Bronchial epithelial cell (primary cell): ENCODE results near the gene GOLGB1. TPM values are rescaled to one million over a fixed set of nuclear protein-coding genes. Genes with fewer than 3 reads are reported as not detected.

ENCODE experiments used
- DNase-seq: peaks from one replicate; pipeline ENCODE4 v3.0.0-alpha.2; 2010; ENCODE audit warnings: low read depth
- FAIRE-seq: peaks from 2 replicates; lab custom pipeline; 2011; peaks lifted over from hg19 to GRCh38; lab: Jason Lieb, UNC
- H3K27me3 ChIP-seq: 2 replicates; pipeline ENCODE4 v1.5.1; 2011; ENCODE audit warnings: low read length; ENCODE audit not compliant: control insufficient read depth, insufficient read depth
- H3K36me3 ChIP-seq: 2 replicates; pipeline ENCODE4 v1.5.1; 2011; ENCODE audit warnings: low read length; ENCODE audit not compliant: control insufficient read depth, insufficient read depth
- H3K4me3 ChIP-seq: 2 replicates; pipeline ENCODE4 v1.5.1; 2011; ENCODE audit warnings: mild to moderate bottlenecking, low read depth, low read length, control low read depth
- CTCF ChIP-seq: IDR thresholded peaks from 2 replicates; pipeline ENCODE4 v1.5.1; 2011; ENCODE audit warnings: mild to moderate bottlenecking, moderate library complexity, low read length, control low read depth, inconsistent platforms; ENCODE audit not compliant: insufficient read depth, severe bottlenecking
- total RNA-seq: library from RNA; depleted of rRNA; stranded (reverse); fragments of >200 nt; gene quantifications from 2 replicates; pipeline ENCODE4 v1.2.1, GENCODE V29; 2014

The GOLGB1 gene
- total RNA-seq, 1 donor from 2014 or later, result 30.0 TPM

GRCh38 chr3:121637922-121638321, 111.6 kb downstream of the GOLGB1 start:
- Histone ChIP-seq H3K36me3 (no peaks in the 10 kb centered on the region), H3K27me3 (no peaks in the 10 kb centered on the region), H3K4me3 (no peak overlapping the region)
- DNase-seq, result no peak
- TF ChIP-seq CTCF, result no peak
- FAIRE-seq, result no peak

DNA sequence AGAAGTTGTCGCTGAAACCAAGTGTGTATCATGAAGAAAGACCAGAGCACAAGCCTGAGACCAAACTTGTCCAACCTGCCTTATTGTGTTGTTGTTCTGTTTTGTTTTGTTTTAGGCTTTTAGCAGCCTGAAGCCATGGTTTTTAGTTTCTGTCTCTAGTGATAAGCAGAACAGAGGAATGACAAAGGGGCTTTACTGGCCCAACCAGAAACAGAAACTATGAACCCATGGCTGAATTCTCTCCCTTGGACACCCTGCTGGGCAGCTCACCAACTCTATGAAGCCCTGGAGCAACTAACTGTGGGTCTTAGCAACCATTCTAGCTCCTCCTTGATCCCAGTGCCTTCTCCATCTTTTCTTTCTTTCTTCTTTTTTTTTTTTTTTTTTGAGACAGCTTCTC, 119.2 kb downstream of the GOLGB1 start:
- DNase-seq (no peak), FAIRE-seq (no peak)
- Histone ChIP-seq H3K27me3 (no peaks in the 10 kb centered on the region), H3K4me3 (no peak overlapping the region), H3K36me3 (peaks cover 1% of the 10 kb centered on the region)
- no peak for TF ChIP-seq CTCF

- FAIRE-seq (no peak), DNase-seq (no peak)
- no peak for TF ChIP-seq CTCF
- no peak overlapping the region for H3K4me3 ChIP-seq
- no peaks in the 10 kb centered on the region for H3K27me3 ChIP-seq
- peaks cover 1% of the 10 kb centered on the region for H3K36me3 ChIP-seq
Observed at GRCh38 chr3:121629601-121630000, 119.9 kb downstream of the GOLGB1 start.

GRCh38 chr3:121627622-121628021, 121.9 kb downstream of the GOLGB1 start:
- TF ChIP-seq CTCF, result no peak
- no peaks in the 10 kb centered on the region for H3K27me3 ChIP-seq
- DNase-seq (no peak), FAIRE-seq (no peak)
- H3K36me3 ChIP-seq, result peaks cover 1% of the 10 kb centered on the region
- H3K4me3 ChIP-seq, result no peak overlapping the region

DNA sequence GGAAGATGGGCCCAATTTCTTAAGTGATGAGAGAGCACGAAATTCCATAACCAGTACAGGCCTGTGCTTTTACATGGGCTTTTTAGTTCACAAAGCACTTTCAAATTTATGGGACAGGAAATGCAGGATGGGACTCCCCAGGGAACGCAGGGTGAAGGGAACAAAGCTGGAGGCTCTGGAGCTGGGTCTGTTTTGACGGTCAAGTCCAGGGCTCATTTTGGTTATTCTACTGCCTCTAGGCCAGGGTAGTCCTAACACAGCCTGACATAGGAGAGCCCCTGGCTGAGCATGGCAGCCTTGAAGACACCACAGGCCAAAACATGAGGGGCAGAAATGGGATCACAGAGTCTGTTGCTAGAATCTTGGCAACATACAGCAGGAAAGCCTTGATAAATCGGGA, 122.3 kb downstream of the GOLGB1 start:
- Histone ChIP-seq H3K36me3 (peaks cover under 1% of the 10 kb centered on the region), H3K27me3 (no peaks in the 10 kb centered on the region), H3K4me3 (no peak overlapping the region)
- DNase-seq, result no peak
- FAIRE-seq, result no peak
- TF ChIP-seq CTCF, result no peak

GRCh38 chr3:121626495-121626894, 123.0 kb downstream of the GOLGB1 start:
- no peaks in the 10 kb centered on the region for H3K27me3 ChIP-seq
- no peak for TF ChIP-seq CTCF
- H3K4me3 ChIP-seq, result no peak overlapping the region
- no peak for DNase-seq
- no peak for FAIRE-seq
- H3K36me3 ChIP-seq, result no peaks in the 10 kb centered on the region
